ENCODE measurements around the gene IGF2BP2. TPM values are rescaled to one million over a fixed set of nuclear protein-coding genes. Genes with fewer than 3 reads are reported as not detected.

The IGF2BP2 gene
- polyA plus RNA-seq, 2 of the 4 experiments (the other 2 are of a cell fraction), result 2.2 to 6.1 TPM

DNA sequence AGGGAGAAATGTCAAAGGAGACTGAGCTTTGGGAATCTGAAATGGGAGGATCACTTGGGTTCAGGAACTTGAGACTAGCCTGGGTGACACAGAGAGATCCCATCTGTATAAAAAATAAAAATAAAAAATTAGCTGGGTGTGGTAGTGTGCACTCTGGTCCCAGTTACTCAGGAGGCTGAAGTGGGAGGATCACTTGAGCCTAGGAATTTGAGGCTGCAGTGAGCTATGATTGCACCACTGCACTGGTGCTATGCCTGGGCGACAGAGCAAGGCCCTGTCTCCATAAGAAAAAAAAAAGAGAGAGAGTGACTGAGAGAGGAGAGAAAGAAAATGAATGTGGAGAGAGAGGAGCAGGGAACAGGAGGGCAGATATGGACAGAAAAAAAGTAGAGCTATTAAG lies 165.9 kb downstream of the IGF2BP2 start:
- ATAC-seq (no peak), DNase-seq (ENCODE audit: low read depth in 1 of 2, low spot score in 1 of 2) (no peak), FAIRE-seq (no peak)
- peak overlapping the region; percentile 52 to 60; a peak in 4 of 6 replicates for H3K27ac ChIP-seq
- H3K9me3 ChIP-seq, result no peaks in the 10 kb centered on the region
- TF ChIP-seq, protein P1, sequence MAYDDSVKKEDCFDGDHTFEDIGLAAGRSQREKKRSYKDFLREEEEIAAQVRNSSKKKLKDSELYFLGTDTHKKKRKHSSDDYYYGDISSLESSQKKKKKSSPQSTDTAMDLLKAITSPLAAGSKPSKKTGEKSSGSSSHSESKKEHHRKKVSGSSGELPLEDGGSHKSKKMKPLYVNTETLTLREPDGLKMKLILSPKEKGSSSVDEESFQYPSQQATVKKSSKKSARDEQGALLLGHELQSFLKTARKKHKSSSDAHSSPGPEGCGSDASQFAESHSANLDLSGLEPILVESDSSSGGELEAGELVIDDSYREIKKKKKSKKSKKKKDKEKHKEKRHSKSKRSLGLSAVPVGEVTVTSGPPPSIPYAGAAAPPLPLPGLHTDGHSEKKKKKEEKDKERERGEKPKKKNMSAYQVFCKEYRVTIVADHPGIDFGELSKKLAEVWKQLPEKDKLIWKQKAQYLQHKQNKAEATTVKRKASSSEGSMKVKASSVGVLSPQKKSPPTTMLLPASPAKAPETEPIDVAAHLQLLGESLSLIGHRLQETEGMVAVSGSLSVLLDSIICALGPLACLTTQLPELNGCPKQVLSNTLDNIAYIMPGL (CRISPR knock-in tag; IDR thresholded peaks at IDR 0.05; ENCODE audit: borderline replicate concordance), result no peak
- TF ChIP-seq POLR2A (IDR thresholded peaks at IDR 0.05; ENCODE audit: low read length) (no peak), NPAS2 (CRISPR knock-in tag; IDR thresholded peaks at IDR 0.05; ENCODE audit: borderline replicate concordance) (no peak), EHF (CRISPR knock-in tag; IDR thresholded peaks at IDR 0.05) (no peak), ZFP36 (IDR thresholded peaks at IDR 0.05; ENCODE audit: borderline replicate concordance, partially characterized antibody) (no peak)
- TF ChIP-seq, protein P2, sequence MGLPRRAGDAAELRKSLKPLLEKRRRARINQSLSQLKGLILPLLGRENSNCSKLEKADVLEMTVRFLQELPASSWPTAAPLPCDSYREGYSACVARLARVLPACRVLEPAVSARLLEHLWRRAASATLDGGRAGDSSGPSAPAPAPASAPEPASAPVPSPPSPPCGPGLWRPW (IDR thresholded peaks at IDR 0.05), result no peak
- H3K4me3 ChIP-seq, result no peak overlapping the region
- peaks cover 35% of the 10 kb centered on the region for H3K4me1 ChIP-seq
- H3K4me2 ChIP-seq, result peak overlapping the region; percentile 53
- WGBS (ENCODE audit: missing lambda C conversion rate), result 88% methylated on average over 1 of the region's 1 CpG
- ChIA-PET POLR2A (interaction anchor here (2.2 kb wide), 1 partner anchor 279 kb away, joined by 7 read pairs; the partner anchor contains the start of gene TRA2B), CTCF (interaction anchor here (0.6 to 6.3 kb wide), 9 partner anchors 12 to 1041 kb away, joined by 3 to 52 read pairs (median 13); no protein-coding TSS in a partner anchor)

DNA sequence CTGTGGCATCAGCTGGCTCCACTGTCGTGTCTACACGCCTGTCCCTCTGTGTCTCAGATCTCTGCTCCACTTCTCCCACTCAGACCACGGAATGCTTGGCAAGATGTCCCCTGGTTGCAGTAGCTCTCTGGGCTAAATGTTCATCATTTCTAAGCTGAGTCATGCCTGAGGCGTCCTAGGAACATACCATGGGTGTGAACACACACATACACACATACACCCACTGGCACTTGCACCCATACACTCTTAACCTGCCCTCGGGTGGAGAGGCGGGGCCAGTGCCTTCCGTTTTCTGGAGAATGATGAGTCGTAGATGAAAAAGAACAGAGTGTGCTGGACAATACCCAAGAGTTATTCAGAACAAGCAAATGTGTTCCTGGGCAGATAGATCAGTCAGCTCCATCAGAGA lies 166.3 kb downstream of the IGF2BP2 start:
- ATAC-seq (peak; percentile 57 to 60; a peak in 4 of 6 replicates), FAIRE-seq (no peak), DNase-seq (ENCODE audit: low read depth in 1 of 2, low spot score in 1 of 2) (peak; percentile 13 to 43)
- peak overlapping the region; percentile 52 to 62; a peak in 4 of 6 replicates for H3K27ac ChIP-seq
- H3K4me3 ChIP-seq, result no peak overlapping the region
- peak overlapping the region; percentile 53 for H3K4me2 ChIP-seq
- ChIA-PET POLR2A (no interaction called here), CTCF (interaction anchor here (0.7 to 6.3 kb wide), 8 partner anchors 11 to 1077 kb away, joined by 3 to 52 read pairs (median 14); no protein-coding TSS in a partner anchor)
- WGBS (ENCODE audit: missing lambda C conversion rate), result 36% methylated on average over 8 of the region's 8 CpGs
- H3K9me3 ChIP-seq, result no peaks in the 10 kb centered on the region
- TF ChIP-seq MAFK (IDR thresholded peaks at IDR 0.05; ENCODE audit: partially characterized antibody) (no peak), ZNF302 (CRISPR knock-in tag; IDR thresholded peaks at IDR 0.05) (no peak), CHD2 (IDR thresholded peaks at IDR 0.05; ENCODE audit: low read length, partially characterized antibody) (no peak), HDAC2 (IDR thresholded peaks at IDR 0.05) (no peak), RNF2 (IDR thresholded peaks at IDR 0.05; ENCODE audit: borderline replicate concordance, low read depth) (no peak), GATA3 (IDR thresholded peaks at IDR 0.05; ENCODE audit: borderline replicate concordance) (no peak), CBX8 (IDR thresholded peaks at IDR 0.05) (no peak), EP300 (IDR thresholded peaks at IDR 0.05) (no peak), HEYL (CRISPR knock-in tag; IDR thresholded peaks at IDR 0.05) (no peak)
- TF ChIP-seq, protein P3, sequence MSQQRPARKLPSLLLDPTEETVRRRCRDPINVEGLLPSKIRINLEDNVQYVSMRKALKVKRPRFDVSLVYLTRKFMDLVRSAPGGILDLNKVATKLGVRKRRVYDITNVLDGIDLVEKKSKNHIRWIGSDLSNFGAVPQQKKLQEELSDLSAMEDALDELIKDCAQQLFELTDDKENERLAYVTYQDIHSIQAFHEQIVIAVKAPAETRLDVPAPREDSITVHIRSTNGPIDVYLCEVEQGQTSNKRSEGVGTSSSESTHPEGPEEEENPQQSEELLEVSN (IDR thresholded peaks at IDR 0.05; ENCODE audit: borderline replicate concordance, low read depth), result no peak
- peaks cover 35% of the 10 kb centered on the region for H3K4me1 ChIP-seq

DNA sequence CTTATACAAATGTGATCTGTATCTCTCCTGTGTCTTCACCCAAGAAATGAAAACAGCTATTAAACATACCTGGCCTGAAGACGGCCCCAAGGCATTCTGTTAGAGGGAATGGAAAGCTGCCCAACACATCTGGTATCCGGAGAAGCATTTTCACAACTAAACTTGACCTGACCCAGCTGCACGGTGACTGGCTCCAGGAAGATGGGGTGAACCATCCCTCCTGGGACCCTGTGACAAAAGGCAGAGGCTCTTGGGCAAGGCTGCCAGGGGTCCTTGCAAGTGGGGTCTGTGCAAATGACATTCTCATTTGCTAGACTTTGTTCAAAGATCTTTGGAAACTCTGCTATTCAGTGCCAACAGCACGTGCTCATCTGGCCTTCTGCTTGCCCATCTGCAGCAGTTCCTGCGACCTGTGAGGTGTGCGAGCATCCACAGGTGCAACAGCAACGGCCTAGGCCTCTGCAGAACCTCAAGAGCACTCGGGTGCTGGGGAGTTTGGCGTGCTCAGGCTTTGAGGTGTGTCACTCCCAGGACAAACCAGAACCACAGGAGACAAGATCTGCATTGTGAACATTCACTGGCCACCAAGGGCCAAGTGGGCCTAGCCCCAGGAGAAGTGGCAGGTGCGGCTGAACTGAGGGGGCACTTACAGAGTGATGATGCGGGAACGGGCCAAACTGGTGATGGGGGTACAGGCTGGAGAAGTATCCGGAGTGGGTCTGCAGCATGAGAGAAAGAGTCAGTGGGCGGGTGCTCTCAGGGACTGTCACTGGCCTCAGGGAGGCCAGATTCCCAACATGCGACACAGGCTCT lies 166.9 kb downstream of the IGF2BP2 start:
- H3K4me3 ChIP-seq, result no peak overlapping the region
- ATAC-seq, result no peak
- H3K27ac ChIP-seq, result peak overlapping the region; percentile 52 to 62; a peak in 4 of 6 replicates
- POLR2A ChIA-PET, result no interaction called here
- H3K4me2 ChIP-seq, result no peak overlapping the region; the same call in 2 of the 3 replicates
- no peaks in the 10 kb centered on the region for H3K9me3 ChIP-seq
- FAIRE-seq, result no peak
- DNase-seq (ENCODE audit: low read depth in 1 of 2, low spot score in 1 of 2), result no peak
- CTCF ChIA-PET, result interaction anchor here (0.7 to 3.1 kb wide), 7 partner anchors 11 to 1077 kb away, joined by 3 to 52 read pairs (median 3); no protein-coding TSS in a partner anchor
- TF ChIP-seq BHLHE40 (IDR thresholded peaks at IDR 0.05; ENCODE audit: low read depth, low read length) (no peak), ZSCAN20 (CRISPR knock-in tag; IDR thresholded peaks at IDR 0.05) (no peak), NFE2L2 (conservative IDR thresholded peaks at IDR 0.05; ENCODE audit: low read length) (no peak), HOXB13 (CRISPR knock-in tag; IDR thresholded peaks at IDR 0.05; ENCODE audit: low read depth) (no peak), CHD4 (IDR thresholded peaks at IDR 0.05; ENCODE audit: borderline replicate concordance) (no peak), EP300 (IDR thresholded peaks at IDR 0.05) (no peak), JUNB (IDR thresholded peaks at IDR 0.05) (no peak)
- TF ChIP-seq, protein P3 (IDR thresholded peaks at IDR 0.05; ENCODE audit: borderline replicate concordance, low read depth), result no peak
- WGBS (ENCODE audit: missing lambda C conversion rate), result 89% methylated on average over 15 of the region's 15 CpGs
- H3K4me1 ChIP-seq, result peaks cover 35% of the 10 kb centered on the region

All from A549 (cell line).